GM21390 (cell line): Measurements from ENCODE around the gene NFE2L2.
A peak's percentile ranks its signal among the peaks of the same experiment; 100 is the strongest.
"Not testable (repeated sequence)": the region's sequence is repeated elsewhere in the genome, so short reads cannot be mapped to it uniquely, and the experiment has no call there.

ENCODE experiments used
- ATAC-seq: cut with Tn5 transposase; IDR thresholded peaks from one replicate; pipeline ENCODE4 v1.9.1; 2021; ENCODE audit not compliant: unreplicated experiment

The NFE2L2 gene

GRCh38 chr2:177281400-177282180 is 17.1 kb upstream of the NFE2L2 start:
- ATAC-seq: peak; percentile 70

- no peak for ATAC-seq
These were observed 15.3 kb upstream of the NFE2L2 start for GRCh38 chr2:177279847-177280246.

- ATAC-seq: no peak
These were observed 11.2 kb upstream of the NFE2L2 start for GRCh38 chr2:177275743-177276055.

GRCh38 chr2:177275040-177275742 is 10.7 kb upstream of the NFE2L2 start:
- ATAC-seq: no peak

GRCh38 chr2:177273408-177273807 is 8.9 kb upstream of the NFE2L2 start:
- no peak for ATAC-seq

- no peak for ATAC-seq
These were observed 8.2 kb upstream of the NFE2L2 start for GRCh38 chr2:177272765-177273164.

GRCh38 chr2:177271981-177272666 is 7.6 kb upstream of the NFE2L2 start:
- no peak for ATAC-seq

GRCh38 chr2:177270531-177270930 is 6.0 kb upstream of the NFE2L2 start:
- no peak for ATAC-seq

GRCh38 chr2:177268901-177269300 is 4.4 kb upstream of the NFE2L2 start:
- ATAC-seq: no peak

- no peak for ATAC-seq
These were observed 3.8 kb upstream of the NFE2L2 start for GRCh38 chr2:177268187-177268871.

- ATAC-seq: not testable (repeated sequence)
These were observed 2.4 kb upstream of the NFE2L2 start for GRCh38 chr2:177266955-177267354.

GRCh38 chr2:177265824-177266817 is 1.6 kb upstream of the NFE2L2 start:
- ATAC-seq: peak; percentile 24

- ATAC-seq: peak; percentile 18
These were observed 276 bp downstream of the NFE2L2 start for GRCh38 chr2:177264209-177264692.

GRCh38 chr2:177263451-177264208 is 897 bp downstream of the NFE2L2 start:
- peak; percentile 47 for ATAC-seq

- ATAC-seq: no peak
These were observed 1.5 kb downstream of the NFE2L2 start for GRCh38 chr2:177262958-177263450.

- ATAC-seq: no peak
These were observed 2.4 kb downstream of the NFE2L2 start for GRCh38 chr2:177262092-177262491.

GRCh38 chr2:177261116-177262060 is 3.1 kb downstream of the NFE2L2 start:
- no peak for ATAC-seq

- ATAC-seq: no peak
These were observed 4.1 kb downstream of the NFE2L2 start for GRCh38 chr2:177260379-177260778.
